GM19035 (cell line): Measurements from ENCODE around the gene ARHGAP15.
"Not testable (repeated sequence)": the region's sequence is repeated elsewhere in the genome, so short reads cannot be mapped to it uniquely, and the experiment has no call there.

Experiments used
- ATAC-seq: cut with Tn5 transposase; IDR thresholded peaks from one replicate; pipeline ENCODE4 v1.9.1; 2021; ENCODE audit not compliant: unreplicated experiment

The ARHGAP15 gene

GRCh38 chr2:143522699-143523098, 393.5 kb downstream of the ARHGAP15 start:
- no peak for ATAC-seq

- ATAC-seq, result no peak
Measured at GRCh38 chr2:143524119-143524553, 394.9 kb downstream of the ARHGAP15 start.

DNA sequence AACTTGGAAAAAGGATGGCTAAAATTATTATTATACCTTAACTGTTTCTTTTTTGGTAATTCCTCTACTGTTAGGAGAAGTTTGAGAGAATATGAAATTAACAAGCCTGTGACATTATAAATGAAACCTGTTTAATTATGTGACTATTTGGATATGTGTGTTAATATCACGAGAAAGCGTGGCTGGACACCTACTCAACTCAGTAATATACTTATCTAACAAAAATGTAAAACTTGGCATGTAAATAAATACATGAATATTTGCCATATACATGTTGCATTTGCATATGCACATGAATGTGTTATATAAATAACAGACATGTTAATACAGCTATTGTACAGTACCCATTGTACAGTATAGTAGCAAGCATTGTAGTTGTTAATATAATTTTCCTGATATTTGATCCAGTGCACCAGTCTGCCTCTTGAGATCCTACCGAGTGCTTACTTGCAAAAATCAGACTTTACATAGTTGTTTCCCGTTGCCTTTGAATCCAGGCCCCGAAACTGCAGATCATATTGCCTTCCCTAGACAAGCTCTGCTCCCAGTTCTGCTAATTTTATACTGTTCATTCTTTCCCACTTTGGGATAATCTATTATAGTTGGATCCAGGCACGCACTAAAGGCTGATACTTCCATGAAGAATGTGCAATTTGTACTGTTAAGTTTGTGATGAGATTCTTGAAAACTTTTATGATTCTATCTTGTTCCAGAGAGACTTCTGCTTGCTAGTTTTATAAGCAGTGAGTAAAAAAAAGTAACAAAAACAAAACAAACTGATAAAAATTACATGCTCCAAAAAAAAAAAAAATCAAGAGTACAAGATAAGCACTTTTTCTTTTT, 395.6 kb downstream of the ARHGAP15 start:
- no peak for ATAC-seq

DNA sequence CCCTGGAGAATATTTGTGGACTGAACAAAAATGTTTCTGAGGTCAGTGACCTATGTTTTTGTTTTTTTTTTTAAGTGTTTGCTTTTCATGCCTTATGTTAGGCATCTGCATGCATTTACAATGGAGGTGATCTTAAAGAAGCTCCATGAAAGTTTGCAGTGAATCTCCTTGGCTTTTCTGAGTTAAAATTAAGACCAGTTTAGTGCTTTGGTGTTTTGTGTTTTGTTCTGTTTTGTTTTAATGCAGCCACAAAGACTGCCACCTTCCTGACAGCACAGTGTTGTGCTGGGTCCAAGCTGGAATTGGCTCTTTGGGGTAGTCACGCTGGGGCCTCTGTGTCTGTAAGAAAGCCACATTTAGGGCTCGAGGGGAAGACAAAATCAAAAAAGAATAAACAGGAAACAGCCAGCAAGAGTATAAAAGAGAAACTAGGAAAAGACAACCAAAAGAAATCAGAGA, 396.2 kb downstream of the ARHGAP15 start:
- no peak for ATAC-seq

DNA sequence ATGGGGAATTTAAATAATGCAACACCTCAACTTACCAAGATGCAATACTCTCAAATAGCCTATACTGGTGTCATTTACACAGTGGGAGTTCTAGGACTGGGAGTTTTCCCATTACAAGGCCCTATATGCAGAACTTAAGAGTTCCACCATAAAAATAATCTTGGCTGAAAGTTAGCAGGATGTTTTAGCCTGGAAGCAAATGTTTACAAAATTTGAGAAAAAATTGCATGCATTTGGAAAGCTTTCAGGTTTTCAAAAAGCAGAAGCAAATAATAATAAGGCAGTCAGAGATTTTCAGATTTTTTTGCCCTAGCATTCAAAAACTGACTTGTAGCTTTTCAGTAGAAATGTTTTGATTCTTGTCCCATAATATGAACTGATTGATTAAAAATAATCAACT, 397.3 kb downstream of the ARHGAP15 start:
- no peak for ATAC-seq

DNA sequence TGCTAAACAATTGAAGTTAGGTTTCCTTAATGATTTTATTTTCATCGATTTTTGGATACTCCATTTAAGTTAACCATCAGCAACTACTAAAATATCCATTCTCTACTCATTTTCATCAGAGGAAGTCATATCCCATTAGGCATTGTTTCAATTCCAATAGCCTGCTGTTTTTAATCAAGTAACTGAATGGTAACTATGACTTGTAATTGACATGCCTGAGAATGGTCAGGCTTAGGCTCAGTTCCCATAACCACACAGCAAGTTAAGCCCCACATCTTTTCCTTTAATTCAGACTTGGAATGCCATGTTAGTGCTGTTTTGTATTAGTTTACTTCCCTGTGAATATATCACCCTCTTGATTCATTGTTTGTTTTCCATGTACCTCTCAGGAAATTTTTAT, 398.8 kb downstream of the ARHGAP15 start:
- ATAC-seq, result no peak

- no peak for ATAC-seq
Measured at GRCh38 chr2:143529118-143529720, 400.0 kb downstream of the ARHGAP15 start.

GRCh38 chr2:143530758-143531157, 401.5 kb downstream of the ARHGAP15 start:
- no peak for ATAC-seq

DNA sequence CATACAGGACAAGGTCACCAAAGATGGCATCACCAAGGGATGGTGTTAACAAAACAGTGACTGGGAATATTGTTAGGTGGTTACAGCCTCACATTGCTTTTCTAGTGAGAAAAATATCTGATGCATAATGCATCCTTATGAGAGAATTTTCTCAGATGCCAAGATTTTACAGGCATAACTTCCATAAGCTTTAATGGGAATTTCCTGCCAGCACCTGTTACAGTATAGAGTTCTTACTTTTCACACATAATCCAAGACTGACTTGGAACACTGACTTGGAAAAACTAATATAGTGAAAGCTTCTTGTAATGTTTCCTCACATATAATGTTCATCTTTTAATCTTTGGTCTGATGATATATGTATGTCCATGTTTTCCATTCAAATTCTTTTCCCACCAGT, 402.8 kb downstream of the ARHGAP15 start:
- no peak for ATAC-seq

DNA sequence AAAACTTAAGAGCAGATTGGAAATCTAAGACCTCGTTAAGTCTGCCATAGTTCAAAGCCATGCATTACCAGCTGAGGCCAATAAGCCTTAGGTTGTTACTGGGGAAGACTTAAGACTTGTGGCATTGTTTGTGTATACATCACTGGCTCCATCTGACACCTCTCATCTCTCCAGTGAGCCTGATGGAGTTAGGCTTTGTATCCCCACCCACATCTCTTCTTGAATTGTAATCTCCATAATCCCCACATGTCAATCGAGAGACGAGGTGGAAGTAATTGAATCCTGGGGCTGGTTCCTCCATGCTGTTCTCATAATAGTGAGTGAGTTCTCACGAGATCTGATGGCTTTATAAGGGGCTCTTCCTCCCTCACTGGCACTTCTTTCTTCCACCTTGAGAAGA, 404.6 kb downstream of the ARHGAP15 start:
- no peak for ATAC-seq

DNA sequence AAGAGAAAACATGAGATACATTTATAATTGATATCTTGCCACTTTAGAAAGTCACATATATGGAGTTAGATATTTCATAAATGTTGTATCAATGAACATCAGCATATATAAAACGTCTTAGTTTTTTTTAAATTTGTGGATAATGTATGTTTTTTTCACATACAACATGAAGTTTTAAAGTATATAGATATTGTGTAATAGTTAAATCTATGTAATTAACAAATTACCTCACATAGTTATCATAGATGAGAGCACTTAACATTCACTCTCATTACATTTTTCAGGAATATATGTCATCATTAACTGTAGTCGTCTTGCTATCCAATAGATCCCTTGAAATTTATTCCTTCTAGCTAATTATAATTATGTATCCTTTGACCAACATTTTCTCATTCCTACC, 406.6 kb downstream of the ARHGAP15 start:
- ATAC-seq, result no peak

GRCh38 chr2:143541899-143542298, 412.7 kb downstream of the ARHGAP15 start:
- ATAC-seq, result not testable (repeated sequence)

GRCh38 chr2:143545059-143545948, 416.1 kb downstream of the ARHGAP15 start:
- ATAC-seq, result no peak

DNA sequence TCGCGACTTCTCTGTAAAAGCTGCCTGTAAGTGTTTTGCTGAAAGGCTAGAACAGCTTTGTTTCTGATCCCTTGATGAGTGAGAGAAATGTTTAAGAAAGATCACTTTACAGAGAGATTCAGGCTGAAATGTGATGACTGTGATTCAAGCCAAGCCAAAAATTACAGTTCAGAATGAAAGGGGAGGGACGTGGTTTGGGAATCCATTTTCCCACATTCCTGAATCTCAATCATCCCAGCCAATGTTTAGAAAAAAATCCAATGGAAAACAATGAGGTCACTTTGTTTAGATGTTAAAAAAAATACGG, 416.7 kb downstream of the ARHGAP15 start:
- no peak for ATAC-seq

GRCh38 chr2:143548032-143548431, 418.8 kb downstream of the ARHGAP15 start:
- no peak for ATAC-seq

GRCh38 chr2:143550500-143550899, 421.3 kb downstream of the ARHGAP15 start:
- ATAC-seq, result no peak

GRCh38 chr2:143551971-143552650, 422.9 kb downstream of the ARHGAP15 start:
- ATAC-seq, result no peak

DNA sequence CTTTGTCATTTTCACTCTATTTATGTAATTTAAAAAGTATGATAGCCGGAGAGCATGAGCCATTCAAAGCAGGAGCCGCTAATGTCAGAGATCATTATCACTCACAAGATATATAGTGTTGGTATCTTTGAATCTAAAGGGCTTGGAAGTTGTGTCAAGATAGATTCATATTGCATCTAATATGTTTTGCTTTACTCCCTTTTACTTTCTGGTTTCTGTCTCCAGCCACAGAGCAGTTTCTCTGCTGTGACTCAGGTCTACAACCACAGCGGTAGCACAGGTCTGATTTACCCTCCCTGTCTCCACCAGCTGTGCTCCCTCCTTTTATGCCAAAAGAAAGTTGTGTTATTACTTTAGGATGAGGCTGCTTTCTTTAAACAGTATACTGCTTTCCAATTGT, 424.0 kb downstream of the ARHGAP15 start:
- no peak for ATAC-seq

- ATAC-seq, result no peak
Measured at GRCh38 chr2:143558665-143559064, 429.4 kb downstream of the ARHGAP15 start.

- ATAC-seq, result no peak
Measured at GRCh38 chr2:143559147-143559546, 429.9 kb downstream of the ARHGAP15 start.

- no peak for ATAC-seq
Measured at GRCh38 chr2:143560724-143561123, 431.5 kb downstream of the ARHGAP15 start.
